ENCODE results near the gene SYT3.

- TF ChIP-seq EP300 (IDR thresholded peaks at IDR 0.05) (no peak), CTCF (IDR thresholded peaks at IDR 0.05) (no peak), POLR2A (IDR thresholded peaks at IDR 0.05) (no peak), POLR2AphosphoS5 (IDR thresholded peaks at IDR 0.05) (no peak)
Measured at GRCh38 chr19:50667177-50667758, 27.6 kb upstream of the SYT3 start.

All from sigmoid colon (tissue), 4 donors.